RPMI8226 (cell line): ENCODE measurements around the gene SRGAP3.

ENCODE experiments used
- DNase-seq: peaks from one replicate; pipeline ENCODE4 v3.0.0-alpha.2; 2015

SRGAP3 gene

DNA sequence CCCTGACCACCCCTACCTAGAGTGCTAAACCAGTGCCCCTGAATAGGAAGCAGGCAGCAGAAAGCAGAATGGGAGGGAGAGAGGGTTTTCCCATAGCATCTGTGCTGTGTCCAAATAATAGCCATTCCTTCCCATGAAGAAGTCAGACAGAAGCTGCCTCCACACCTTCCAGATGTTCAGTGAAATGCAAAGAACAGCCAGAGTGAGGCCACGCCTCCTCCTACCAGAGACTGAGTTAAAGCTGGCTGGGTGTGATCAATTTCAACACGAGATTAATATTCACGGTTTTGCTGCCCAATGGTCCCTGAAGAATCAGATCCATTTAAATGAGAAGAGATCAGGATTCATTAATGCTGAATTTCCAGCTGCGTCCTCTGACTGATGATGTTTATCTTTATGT lies 111.8 kb downstream of the SRGAP3 start:
- no peak for DNase-seq

DNA sequence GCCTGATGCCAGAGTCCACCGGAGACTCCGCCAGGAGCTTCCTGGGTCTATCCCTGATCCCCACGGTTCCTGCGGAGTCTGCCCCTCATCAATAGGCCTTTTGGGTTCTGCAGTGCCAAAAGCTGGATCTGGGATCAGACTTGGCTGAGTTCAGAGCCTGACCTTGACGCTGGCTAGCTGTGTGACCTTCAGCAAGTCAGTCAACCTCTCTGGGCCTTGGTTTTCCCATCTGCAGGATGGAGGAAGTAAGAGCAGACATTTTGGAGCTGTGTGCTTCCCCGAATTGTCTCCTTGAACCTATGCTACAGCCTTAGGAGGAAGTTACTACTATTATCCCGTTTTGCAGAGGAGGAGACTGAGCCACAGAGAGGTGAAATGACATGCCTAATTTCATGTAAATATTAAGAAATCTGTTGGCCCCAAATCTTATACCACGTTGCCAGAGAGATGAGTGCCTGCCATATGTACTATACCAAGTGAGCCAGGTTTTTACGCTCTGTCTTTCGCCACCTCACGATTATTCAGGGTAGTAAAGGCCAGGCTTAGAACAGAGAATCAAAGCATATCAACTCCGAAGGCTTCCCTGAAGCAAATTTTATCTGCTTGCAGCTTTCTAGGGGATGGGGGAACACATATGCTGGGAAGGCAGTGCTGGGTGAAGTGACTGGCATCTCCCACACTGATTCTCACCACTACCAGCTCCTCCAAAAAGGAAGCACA lies 112.5 kb downstream of the SRGAP3 start:
- no peak for DNase-seq

DNA sequence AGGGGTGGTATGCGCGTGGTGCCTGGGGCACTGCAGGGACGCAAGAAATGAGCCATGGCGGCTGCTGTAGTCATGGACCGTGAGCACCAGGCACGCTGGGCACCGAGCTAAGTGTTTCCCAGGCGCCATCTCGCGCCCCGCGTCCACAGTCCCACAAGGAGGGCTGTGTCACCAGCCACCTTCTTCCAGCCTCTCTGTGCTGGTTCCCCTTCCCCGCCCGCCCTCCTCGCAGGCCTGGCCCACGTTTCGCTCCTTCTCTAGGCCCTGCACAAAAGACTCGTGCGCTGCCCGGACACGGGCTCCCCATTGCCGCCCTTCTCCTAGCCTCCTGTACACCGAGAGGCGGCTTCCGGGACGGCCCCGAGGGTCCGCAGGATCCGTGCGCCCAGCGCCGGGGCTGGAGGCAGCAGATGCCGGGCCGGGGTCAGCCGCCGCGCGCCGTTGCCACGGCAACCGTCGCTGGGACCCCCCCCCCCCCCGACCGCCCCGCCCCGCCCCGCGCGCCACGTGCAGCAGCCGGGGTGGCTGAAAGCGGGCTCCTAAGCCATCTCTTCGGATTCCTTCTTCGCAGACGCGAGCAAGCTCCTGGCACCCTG lies 113.4 kb downstream of the SRGAP3 start:
- DNase-seq = no peak

DNA sequence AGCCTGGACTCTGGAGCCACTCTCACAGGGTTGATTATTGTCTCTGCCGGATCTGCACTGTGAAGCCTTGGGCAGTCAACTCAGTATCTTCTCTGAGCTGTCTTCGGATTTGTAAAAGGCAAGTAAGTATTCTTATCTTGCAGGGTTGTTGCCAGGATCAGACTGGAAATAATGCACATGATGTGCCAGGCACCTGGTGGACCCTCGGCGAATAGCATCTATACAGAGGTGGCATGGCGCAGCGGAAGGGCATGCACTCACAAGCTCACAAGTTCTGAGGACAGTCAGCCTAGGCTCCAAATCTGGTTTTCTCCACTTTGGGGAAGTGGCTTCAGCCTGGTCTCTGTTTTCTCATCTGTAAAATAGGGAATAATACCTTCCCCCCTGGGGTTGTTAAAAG lies 113.9 kb downstream of the SRGAP3 start:
- no peak for DNase-seq

DNA sequence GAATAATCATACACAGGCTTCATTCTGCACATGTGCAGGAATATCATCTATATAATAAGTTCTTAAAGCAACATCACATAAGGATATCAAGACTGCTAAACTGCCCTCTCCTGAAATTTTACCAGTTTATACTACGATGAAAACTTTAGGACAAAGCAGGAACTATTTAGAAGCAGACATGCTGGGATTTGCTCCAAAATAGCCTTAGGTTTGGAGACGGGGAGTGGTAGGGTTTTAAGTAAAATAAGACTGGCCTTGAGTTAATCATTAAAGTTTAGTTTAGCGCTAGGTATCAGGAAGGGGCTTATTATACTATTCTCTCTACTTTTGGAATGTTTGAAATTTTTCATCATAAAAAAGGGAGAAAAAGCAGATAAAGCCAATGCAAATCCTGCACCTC lies 115.8 kb downstream of the SRGAP3 start:
- no peak for DNase-seq

DNA sequence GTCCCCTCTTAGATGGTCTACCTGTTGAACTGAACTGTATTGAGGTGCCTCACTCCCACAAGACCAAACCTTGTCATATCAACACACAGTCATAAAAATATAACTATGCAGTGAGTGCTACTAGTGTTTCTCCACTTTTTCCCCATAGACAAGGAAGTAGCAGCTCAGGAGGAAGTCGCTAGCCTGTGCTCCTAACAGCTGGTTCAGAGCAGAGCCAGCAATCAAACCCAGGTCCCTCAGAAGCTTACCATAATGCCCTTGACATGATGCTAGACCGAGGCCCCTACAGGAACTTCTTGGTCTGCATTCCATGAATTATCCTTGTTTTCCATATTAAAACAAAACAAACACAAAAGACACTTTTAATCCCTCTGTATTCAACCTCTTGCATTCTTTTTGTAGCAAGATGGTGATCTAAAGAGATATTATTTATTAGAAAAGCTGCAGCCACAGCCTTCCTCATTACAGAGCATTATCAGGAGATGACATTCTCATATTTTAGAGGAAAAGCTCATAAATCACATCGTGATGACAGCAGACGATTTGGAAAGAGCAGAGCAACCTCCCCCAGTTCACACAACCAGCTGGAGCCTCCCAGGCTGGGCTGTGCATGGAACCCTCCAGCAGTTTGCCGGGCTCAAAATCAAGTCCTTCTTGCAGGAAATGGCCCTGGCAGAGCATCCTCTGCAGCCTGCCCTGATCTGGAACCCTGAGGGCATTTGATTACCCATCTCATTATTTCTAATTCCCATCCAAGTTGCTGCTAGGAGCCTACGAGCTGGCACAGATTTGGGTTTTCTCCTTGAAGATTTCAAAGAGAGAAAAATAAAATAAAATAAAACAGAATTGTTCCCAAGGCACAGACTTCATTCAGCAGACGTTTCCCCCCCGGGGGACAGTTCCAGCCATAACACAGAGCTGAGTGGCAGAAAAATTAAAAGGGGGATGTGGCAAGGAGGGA lies 118.8 kb downstream of the SRGAP3 start:
- no peak for DNase-seq

DNA sequence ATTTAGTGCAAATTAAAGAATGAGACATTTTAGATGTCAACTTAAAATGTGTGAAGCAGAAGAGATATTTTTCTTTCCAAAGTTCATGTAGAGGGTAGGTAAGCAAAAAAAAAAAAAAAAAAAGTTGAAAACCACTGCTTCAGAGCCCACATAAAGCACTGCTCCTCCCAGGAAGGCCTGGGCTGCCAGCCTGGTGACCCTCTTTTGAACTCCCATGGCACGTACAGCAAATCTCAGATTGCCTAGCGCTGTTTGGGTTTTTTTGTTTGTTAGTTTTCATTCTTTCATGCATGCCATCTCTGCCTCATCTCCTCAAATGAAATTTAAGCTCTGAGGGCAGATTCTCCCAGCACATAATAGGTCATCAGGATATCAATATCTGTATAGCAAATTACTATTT lies 120.1 kb downstream of the SRGAP3 start:
- no peak for DNase-seq

DNA sequence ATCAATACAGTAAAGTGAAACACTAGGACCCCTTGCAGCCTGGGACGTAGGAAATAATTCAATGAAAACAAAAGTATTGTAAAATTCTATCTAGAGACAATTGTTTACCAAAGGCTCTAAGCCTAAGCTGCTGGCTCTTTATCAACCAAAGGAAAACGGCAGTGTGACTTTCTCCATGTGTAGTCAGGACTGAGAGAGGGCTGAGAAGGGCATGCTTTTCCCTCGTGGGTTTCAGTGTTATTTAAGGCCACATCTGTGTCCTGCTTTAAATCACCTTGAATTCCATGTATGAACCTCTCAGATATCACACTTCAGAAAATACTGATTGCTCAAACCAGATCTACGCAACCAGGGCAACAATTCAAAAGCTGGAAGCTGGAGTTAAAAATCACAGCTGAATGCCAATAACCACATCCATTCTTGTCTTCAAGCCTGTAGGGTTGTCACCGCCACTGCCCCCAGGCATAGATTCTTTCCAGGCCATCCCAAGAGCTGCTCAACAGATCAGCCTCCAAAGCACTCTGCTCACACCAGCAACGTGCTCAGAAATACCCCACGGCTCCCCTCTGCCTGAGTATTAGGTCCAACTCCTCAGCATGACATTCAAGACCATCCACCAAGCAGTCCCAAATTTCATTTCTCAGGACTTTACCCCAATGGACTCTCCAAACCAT lies 124.0 kb downstream of the SRGAP3 start:
- no peak for DNase-seq

DNA sequence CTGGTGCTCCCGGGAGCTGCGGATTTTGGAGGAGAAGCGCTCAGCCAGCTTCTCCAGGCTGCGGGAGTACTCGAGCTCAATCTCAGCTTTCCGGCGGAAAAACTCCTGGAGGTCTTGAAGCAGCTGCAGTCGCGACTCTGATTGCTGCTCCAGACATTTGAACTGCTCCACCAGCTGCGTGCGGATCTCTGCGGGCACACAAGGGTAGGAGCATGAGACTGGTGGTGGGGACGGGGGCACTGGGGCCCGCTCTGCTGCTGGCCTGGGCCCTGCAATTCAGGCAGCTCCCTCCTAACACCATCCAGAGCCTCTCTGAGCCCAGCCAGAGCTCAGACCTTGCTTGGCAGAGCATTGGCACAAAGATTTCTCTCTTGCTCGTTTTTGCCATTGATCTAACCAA lies 124.7 kb downstream of the SRGAP3 start:
- no peak for DNase-seq

DNA sequence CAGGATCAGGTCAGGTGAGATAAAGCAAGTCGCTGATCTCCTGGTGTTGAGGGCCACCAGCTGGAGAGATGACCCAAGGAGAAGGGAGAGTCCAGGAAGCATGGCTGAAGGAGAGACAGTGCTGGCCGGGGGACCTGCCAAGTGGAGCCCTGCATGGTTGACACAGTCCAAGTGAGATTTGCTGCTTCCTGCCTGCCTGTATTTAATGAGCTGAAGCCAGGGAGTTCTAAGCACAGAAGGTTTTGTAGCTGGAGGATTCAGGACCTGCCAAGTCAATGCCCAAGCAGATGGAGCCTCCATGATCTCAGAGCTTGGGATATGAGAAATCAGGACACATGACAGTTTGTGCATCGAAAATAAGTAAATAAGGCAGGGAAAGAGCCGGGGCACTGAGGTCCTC lies 125.6 kb downstream of the SRGAP3 start:
- DNase-seq = no peak

DNA sequence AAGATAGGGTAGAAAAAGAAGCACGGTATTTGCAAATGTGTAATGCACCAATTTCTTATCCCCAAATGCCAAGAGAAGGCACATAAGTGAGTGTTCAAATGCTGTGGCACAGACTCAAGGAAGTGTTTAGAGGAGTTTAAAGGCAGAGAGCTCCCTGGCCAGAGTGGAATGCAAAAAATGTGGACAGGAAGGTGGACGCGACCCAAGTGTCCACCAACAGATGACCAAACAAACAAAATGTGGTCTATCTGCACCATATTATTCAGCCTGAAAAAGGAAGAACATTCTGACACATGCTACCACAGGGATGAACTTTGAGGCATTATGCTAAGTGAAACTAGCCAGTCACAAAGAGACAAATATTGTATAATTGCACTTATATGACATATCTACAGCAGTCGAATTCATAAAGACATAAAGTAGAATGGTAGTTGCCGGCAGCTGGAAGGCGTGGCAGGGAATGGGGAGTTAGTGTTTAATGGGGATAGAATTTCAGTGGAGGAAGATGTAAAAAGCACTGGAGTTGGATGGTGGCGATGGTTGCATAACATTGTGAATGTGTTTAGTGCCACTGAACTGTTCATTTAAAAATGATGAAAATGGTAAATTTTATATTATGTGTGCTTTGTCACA lies 126.6 kb downstream of the SRGAP3 start:
- no peak for DNase-seq

DNA sequence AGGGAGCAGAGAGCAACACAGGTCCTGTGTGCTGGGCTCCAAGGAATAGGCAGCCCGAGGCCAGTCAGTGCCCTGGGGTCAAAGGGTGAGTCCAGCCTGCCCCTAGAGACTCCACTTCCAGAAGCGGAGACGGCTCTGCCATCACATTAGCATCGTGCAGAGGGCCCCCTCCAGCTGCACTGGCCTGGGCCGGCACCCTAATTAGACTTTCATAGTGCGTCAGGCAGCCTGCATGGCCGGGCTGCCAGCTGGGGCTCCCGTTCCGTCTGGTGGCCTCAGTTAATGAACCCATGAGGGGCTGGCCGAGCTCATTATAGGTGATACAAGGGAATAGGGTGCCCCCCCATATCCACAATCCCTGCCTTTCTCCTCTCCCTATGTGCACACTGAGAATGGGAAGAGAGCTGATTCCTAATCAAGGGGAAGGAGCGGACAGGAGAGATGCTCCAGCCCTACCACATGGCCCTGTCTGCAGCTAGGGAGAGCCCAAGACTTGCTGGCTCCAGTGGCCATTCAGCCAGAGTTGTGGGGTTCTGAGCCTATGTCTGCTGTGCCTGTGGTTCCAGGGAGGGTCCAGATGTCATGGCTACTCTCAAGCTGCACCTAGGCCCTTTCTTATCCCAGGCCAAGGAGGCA lies 128.0 kb downstream of the SRGAP3 start:
- no peak for DNase-seq

DNA sequence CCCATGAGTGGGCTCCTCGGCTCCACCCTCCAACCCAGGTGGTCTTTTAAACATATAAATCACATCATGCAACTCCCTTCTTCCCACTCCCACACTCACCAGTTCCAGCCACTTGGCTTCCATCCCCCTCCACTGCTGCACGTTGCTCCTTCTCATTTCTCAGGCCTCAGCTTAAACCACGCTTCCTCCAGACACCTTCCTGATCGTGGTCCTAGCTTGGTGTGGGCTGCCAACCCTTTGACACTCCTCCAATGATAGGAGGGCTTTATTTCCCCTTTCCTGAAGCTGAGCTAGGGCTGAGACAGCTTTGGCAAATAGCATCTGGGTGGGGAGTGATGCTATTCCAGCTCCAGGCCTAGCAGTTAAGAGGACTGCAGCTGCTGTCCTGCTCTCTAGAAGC lies 130.1 kb downstream of the SRGAP3 start:
- no peak for DNase-seq

DNA sequence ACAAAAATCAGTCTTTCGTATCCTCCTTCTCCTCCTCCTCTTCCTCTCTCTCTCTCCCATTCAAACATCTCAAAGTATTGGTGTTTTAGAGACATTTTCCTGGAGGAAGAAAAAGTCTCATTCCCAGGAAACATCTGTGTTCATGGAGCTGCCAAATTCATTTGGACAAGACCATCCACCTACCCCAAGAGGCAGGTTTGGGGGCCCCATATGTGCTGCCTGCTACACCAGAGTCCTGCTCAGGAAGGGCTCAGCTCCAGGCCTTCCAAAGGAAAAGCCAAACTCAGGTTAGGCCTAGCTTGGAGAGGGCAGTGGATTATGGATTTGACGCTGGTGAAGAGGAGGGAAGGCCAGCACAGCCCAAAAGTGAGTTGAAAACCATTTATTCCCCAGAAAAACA lies 131.2 kb downstream of the SRGAP3 start:
- no peak for DNase-seq

DNA sequence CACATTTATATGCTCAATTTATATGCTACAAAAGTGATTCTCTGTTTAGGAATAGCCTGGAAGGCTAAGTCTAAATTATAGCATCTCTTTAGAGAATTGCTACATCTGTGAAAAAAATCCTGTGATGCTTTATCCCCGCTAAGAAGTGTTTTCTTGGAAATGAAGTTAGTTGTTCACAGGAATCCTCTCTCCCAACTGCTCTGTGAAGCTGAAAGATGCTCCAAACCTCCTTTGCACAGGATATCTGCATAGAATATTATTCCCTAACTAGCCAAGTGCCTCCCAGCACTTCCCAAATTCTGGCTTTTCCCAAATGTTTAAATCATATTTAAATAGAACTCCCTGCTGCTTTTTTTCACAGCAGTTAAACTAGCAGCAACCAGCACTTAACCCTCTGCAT lies 132.2 kb downstream of the SRGAP3 start:
- no peak for DNase-seq

DNA sequence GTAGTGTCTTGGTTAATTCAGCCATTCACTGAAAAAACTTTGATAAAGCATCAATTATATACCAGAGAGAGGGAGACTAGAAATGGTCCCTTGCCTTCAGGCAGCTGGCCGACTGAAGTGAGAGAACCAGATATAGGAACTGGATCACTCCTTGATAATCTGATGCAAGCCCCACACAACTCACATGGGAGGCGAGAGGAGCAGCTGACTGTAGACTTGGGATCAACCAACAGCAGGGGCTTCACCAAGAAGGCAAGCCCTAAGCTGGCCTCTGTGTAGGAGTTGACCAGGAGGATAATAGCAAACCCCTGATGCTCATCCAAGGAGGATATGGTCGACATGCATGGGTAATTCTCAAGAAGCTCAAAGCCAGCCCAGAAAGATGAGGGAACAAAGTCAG lies 133.1 kb downstream of the SRGAP3 start:
- DNase-seq = no peak

DNA sequence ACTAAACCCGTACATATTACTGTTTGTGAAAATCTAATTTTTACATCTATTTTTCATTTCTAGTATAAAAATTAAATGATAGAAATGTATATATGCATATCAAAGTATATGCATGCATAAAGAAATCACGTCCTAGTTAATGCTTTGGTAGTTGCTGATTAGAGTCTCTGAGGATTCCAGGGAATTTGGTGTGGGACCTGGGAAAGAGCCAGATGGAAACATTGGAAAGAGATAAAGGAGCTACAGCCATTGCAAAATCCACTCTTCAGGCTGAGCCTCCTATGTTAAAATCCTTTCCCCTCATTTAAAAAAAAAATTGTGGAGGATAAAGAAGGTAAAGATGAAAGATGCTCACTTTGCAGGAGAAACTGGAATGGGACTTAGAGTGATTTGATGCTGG lies 134.1 kb downstream of the SRGAP3 start:
- DNase-seq = no peak

DNA sequence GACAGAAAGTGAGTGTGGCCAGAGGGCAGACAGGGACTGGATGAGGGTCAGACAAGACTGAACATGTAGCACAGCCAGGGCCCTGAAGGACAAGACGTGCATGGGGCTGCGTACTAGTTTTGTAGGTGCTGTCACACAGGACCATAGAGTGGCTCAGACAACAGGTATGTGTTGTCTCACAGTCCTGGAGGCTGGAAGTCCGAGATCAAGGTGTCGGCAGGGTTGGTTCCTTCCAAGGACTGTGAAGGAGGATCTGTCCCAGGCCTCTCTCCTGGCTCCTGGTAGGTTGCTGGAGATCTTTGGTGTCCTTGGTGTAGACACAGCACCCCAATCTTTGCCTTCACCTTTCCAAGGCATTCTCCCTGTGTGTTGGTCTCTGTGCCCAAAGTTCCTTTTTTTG lies 136.4 kb downstream of the SRGAP3 start:
- DNase-seq = no peak

DNA sequence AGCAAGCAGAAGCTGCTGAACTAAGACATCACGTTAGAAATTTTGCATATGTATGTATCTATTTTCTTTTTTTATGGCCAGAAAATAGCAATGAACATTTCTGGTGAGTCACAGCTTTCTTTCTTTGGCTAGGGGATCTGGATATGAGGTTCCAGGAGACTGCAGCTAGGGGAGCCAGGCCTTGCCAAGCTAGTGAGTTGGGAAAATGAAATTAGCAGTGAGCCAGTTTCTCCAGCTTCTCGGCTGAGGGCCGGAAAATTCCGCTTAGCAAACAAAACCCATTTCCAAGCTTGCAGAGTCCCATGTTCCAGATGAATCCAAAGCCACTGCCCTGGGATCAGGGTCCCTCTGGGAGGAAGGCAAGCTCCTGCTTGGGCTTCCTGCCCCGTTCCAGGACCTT lies 137.6 kb downstream of the SRGAP3 start:
- no peak for DNase-seq

DNA sequence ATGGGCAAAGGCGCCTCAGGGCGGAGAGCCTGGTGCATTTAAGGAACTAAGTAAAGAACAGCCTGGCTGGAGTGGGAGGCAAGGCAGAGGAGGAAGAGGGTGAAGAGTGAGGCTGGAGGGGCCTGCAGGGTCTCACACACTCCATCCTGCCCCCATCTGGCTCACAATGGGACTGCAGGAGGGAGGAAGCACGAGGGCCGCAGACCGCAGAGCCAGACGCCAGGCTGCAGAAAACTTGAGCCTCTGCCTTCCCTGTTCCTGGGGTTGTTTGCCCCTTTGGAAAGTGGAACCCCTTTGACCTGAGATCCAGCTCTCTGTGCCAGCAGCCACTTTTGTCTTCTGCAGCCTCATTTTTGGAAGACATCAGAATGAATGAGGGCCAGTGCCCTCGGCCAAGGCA lies 138.0 kb downstream of the SRGAP3 start:
- DNase-seq = no peak

DNA sequence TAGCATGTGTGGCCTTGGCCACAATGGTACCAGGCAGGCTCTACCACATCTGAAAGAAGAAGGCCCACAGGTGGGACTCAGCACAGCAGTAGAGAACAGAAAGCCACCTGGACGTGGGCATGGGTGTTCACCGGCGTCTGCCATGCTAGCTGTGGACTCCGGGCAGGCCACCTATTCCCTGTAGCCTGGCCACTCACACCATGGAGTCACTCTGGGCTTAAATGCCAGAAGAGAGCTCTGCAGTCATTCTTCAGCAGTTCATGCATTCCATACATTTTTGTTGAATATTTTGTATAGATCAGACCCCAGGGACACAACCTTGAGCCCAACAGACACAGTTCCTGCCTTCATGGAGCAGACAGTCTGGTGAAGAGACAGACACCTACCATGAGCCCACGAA lies 138.6 kb downstream of the SRGAP3 start:
- DNase-seq = no peak

DNA sequence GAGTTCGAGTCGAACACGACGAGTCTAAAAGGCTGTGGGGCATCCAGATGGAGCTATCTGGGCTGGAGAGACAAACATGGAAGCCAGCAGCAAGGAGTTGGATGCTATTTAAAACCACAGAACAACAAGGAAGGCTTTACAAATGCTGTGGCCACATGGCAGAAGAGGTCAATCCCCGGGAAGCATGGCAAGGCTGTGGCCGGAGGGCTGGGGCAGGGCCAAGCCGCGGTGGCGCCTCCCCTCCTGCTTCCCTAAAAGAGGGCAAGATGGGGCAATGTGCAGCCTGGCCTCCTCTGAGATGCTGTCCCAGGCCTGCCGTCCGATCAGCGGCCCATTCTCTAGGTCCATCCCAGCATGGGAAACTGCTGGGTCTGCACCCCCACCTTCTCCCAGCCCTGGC lies 139.1 kb downstream of the SRGAP3 start:
- DNase-seq = no peak

DNA sequence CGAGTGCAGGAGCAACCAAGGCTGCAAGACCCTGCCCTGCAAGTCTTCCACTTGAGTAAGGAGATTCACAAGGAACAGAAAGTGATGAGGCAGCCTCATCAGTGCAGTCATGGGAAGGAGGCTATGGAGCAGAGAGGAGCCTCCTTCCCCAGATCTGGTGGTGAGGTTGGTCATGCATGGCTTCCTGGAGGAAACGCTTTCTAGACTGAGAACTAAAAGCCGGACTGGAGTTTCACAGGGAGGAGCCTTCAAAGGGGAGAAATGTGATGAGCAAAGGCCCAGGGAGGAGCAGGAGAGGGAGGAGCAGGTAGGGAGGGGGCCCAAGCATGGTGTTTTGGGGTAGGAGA lies 139.9 kb downstream of the SRGAP3 start:
- DNase-seq = no peak
